Breast epithelium (tissue), 4 donors: ENCODE data around the gene ZHX3. TPM values are rescaled to one million over a fixed set of nuclear protein-coding genes. Genes with fewer than 3 reads are reported as not detected.
A peak's percentile ranks its signal among the peaks of the same experiment; 100 is the strongest.

Experiments
- DNase-seq, 2 donors: peaks; one replicate each; pipeline ENCODE4 v3.0.0-alpha.2; 2019; ENCODE audit warnings: low spot score in 2 of 2
- H3K27ac ChIP-seq, 2 donors: fragments of 200-600 bp; sonication (generic) in 1 of 2; one replicate each; pipeline ENCODE4 v1.5.1; 2016 to 2019; ENCODE audit warnings: mild to moderate bottlenecking in 1 of 2
- H3K27me3 ChIP-seq, 2 donors: fragments of 200-600 bp; sonication (generic) in 1 of 2; one replicate each; pipeline versions ENCODE4 v1.5.1 to v1.6.0; 2017 to 2019; ENCODE audit warnings: control low read depth in 1 of 2, mild to moderate bottlenecking in 1 of 2
- H3K36me3 ChIP-seq: fragments of 200-600 bp; one replicate; pipeline ENCODE4 v1.5.1; 2019
- H3K4me1 ChIP-seq, 2 donors: fragments of 200-600 bp; sonication (generic); one replicate each; pipeline ENCODE4 v1.5.1; 2016 to 2019; ENCODE audit warnings: control low read depth in 1 of 2
- H3K4me3 ChIP-seq, 3 donors: fragments of 200-600 bp; sonication (generic); 1 replicate in 2 of 3; 2 replicates in 1 of 3; pipeline ENCODE4 v1.5.1; 2016 to 2019; ENCODE audit warnings: mild to moderate bottlenecking in 3 of 3, moderate library complexity in 2 of 3
- H3K9me3 ChIP-seq, 2 donors: fragments of 200-600 bp; sonication (generic) in 1 of 2; one replicate each; pipeline ENCODE4 v1.5.1; 2016 to 2019; ENCODE audit warnings: control low read depth in 1 of 2
- POLR2A ChIP-seq: fragments of 450-650 bp; IDR thresholded peaks from one replicate; pipeline ENCODE4 v1.6.1; 2016; ENCODE audit warnings: antibody characterized with exemption, mild to moderate bottlenecking, moderate library complexity
- POLR2AphosphoS5 ChIP-seq, 3 donors: sonication (generic); formaldehyde crosslinking; IDR thresholded peaks; one replicate each; pipeline ENCODE4 v1.6.1; 2017; ENCODE audit warnings: antibody characterized with exemption in 3 of 3
- intact Hi-C: fragments of 100-400 bp; cut with DNase I; formaldehyde crosslinking; loops from one replicate; pipeline ENCODE4 v1.15.1; 2023; ENCODE audit warnings: low total_unique reads
- total RNA-seq, 3 donors: library from RNA; depleted of rRNA; stranded (reverse); fragments of >200 nt; gene quantifications; one replicate each; pipeline ENCODE4 v1.1.0, GENCODE V29; 2016
- TF ChIP-seq, protein P1 (sequence below), 3 donors: fragments of 450-650 bp; IDR thresholded peaks; one replicate each; pipeline ENCODE4 v1.5.1; 2016 to 2017; ENCODE audit warnings: antibody characterized with exemption in 3 of 3, mild to moderate bottlenecking in 3 of 3, moderate library complexity in 3 of 3

The ZHX3 gene
- total RNA-seq, 3 donors from 2014 or later = 34.4 to 35.7 (median 34.6) TPM

DNA sequence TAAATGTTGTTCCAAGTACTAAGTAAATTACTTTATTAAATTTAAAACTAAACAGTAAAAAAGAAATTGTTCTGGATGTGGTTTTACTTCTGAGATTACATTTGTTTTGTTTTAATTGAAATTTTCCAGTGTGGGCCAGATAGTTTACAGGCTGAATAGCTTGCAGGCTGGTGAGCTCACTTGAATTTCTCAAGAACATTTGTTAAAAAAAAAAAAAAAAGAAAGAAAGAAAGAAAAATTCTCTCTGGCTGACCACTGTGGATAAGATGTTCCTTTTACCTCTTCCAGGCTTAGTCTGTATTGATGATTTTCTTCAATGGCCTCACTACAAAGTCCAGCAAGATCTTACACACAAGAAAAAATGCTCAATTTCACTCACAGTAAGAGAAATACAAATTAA, 94.8 kb downstream of the ZHX3 start:
- DNase-seq = no peak
- H3K4me1 ChIP-seq = peaks cover 0 to 3% of the 10 kb centered on the region in 2 donors
- no peaks in the 10 kb centered on the region for H3K27me3 ChIP-seq
- H3K27ac ChIP-seq = peak overlapping the region; percentile 83 to 87
- H3K9me3 ChIP-seq = no peaks in the 10 kb centered on the region
- TF ChIP-seq POLR2AphosphoS5 (IDR thresholded peaks at IDR 0.05) = no peak
- no peak for TF ChIP-seq POLR2A
- TF ChIP-seq, protein P1, sequence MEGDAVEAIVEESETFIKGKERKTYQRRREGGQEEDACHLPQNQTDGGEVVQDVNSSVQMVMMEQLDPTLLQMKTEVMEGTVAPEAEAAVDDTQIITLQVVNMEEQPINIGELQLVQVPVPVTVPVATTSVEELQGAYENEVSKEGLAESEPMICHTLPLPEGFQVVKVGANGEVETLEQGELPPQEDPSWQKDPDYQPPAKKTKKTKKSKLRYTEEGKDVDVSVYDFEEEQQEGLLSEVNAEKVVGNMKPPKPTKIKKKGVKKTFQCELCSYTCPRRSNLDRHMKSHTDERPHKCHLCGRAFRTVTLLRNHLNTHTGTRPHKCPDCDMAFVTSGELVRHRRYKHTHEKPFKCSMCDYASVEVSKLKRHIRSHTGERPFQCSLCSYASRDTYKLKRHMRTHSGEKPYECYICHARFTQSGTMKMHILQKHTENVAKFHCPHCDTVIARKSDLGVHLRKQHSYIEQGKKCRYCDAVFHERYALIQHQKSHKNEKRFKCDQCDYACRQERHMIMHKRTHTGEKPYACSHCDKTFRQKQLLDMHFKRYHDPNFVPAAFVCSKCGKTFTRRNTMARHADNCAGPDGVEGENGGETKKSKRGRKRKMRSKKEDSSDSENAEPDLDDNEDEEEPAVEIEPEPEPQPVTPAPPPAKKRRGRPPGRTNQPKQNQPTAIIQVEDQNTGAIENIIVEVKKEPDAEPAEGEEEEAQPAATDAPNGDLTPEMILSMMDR (IDR thresholded peaks at IDR 0.05) = no peak
- H3K4me3 ChIP-seq = no peak overlapping the region
- intact Hi-C loops = no loop called here
- H3K36me3 ChIP-seq = no peaks in the 10 kb centered on the region

DNA sequence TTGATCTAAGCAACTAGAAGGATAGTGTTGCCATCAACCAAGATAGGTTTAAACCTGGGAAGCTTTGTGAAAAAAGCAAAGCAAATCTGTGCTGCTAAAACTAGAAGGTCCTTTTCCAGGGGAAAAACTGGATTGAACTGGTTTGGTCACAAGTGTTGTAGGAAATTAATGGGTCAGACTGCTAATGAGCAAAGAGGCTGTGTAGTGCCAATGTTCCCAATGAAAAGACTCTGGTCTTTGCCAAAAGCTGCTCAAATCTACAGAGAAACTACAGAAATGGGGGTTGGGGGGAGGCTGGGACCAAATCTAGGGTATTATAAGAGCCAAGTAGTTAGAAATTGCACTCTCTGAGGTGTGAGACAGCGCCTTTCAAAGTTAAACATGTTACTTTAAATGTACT, 95.2 kb downstream of the ZHX3 start:
- H3K27me3 ChIP-seq = no peaks in the 10 kb centered on the region
- H3K4me1 ChIP-seq = peaks cover 0 to 3% of the 10 kb centered on the region in 2 donors
- H3K4me3 ChIP-seq = no peak overlapping the region
- DNase-seq = no peak
- no peaks in the 10 kb centered on the region for H3K9me3 ChIP-seq
- intact Hi-C loops = no loop called here
- peak overlapping the region; percentile 83 to 87 for H3K27ac ChIP-seq
- TF ChIP-seq, protein P1 (IDR thresholded peaks at IDR 0.05) = no peak
- no peak for TF ChIP-seq POLR2AphosphoS5 (IDR thresholded peaks at IDR 0.05)
- no peak for TF ChIP-seq POLR2A
- no peaks in the 10 kb centered on the region for H3K36me3 ChIP-seq

DNA sequence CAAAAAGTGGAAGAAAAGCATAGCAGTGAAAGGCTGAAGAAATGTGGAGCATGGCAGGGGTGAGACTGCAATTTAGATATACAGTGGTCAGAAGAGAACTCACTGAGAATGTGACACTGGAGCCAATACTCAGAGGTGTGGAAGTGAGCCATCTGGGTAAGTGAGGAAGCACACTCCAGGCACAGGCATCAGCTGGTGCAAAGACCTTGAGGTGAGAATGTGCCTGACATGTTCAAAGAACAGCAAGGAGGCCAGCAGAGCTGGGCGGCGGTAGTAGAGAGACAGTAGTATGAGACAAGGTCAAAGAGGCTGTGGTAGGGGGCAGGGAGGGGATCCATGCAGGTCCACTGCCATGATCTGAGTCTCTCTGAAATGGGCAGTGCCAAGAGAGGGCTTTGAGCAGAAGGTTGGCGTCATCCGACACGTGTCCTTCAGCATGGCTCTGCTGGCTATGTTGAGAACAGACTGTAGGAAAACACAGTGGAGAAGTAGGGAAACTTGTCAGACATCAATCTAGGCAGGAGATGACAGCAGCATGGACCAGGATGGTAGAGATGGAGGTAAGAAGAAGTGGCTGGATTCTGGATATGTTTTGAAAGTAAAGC, 95.8 kb downstream of the ZHX3 start:
- Histone ChIP-seq H3K4me1 (peaks cover 0 to 3% of the 10 kb centered on the region in 2 donors), H3K36me3 (no peaks in the 10 kb centered on the region), H3K9me3 (no peaks in the 10 kb centered on the region), H3K4me3 (no peak overlapping the region), H3K27me3 (no peaks in the 10 kb centered on the region), H3K27ac (peak overlapping the region; percentile 83 to 87)
- DNase-seq = no peak
- TF ChIP-seq POLR2A (no peak), POLR2AphosphoS5 (IDR thresholded peaks at IDR 0.05) (no peak)
- TF ChIP-seq, protein P1 (IDR thresholded peaks at IDR 0.05) = no peak
- intact Hi-C loops = no loop called here

DNA sequence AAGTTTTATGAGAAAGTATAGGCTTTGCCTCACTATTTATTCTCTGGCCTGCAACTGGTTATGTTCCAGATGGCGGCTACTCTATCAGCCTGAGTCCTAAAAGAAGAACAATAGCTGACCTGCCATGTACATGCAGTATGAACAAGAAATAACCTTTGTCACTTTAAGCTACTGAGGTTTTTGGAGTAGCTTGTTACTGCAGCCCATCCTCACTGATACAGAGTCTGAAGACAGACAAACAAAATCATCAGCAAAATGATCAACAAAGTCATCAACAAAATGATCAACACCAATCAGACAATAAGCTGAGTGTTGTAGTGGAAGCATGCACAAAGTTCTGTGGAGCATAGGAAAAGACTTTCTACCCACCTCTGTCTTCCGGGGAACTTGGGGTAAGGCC, 97.7 kb downstream of the ZHX3 start:
- no peaks in the 10 kb centered on the region for H3K27me3 ChIP-seq
- no peak for DNase-seq
- no peak overlapping the region for H3K27ac ChIP-seq
- peaks cover 0 to 3% of the 10 kb centered on the region in 2 donors for H3K4me1 ChIP-seq
- no peak overlapping the region for H3K4me3 ChIP-seq
- no peaks in the 10 kb centered on the region for H3K9me3 ChIP-seq
- no peaks in the 10 kb centered on the region for H3K36me3 ChIP-seq
- TF ChIP-seq, protein P1 (IDR thresholded peaks at IDR 0.05) = no peak
- TF ChIP-seq POLR2A = no peak
- no peak for TF ChIP-seq POLR2AphosphoS5 (IDR thresholded peaks at IDR 0.05)
- intact Hi-C loops = no loop called here

DNA sequence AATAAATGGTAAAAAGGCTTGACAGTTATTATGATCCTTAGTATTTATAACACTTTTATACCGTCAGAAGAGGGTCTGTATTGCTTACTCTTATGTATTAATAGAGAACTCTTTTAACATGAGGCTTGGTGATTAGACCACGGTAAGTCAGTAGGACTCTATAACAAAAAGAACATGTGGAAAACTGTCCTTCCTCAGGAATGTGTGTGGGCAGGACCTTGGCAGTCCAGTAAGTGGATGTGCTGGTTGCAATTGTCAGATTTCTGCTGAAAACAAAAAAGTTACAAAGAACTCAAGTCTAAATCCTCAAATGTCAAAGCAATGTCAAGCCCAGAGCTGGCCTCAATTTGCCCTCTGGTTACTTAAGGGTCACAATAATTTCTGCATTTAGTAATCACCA, 99.1 kb downstream of the ZHX3 start:
- intact Hi-C loops = no loop called here
- Histone ChIP-seq H3K9me3 (no peaks in the 10 kb centered on the region), H3K27me3 (no peaks in the 10 kb centered on the region), H3K27ac (peak overlapping the region; percentile 19 to 35), H3K4me1 (peaks cover 0 to 3% of the 10 kb centered on the region in 2 donors), H3K4me3 (no peak overlapping the region), H3K36me3 (no peaks in the 10 kb centered on the region)
- DNase-seq = peak in 1 of 2 donors; percentile 41
- TF ChIP-seq POLR2AphosphoS5 (IDR thresholded peaks at IDR 0.05) (no peak), POLR2A (no peak)
- TF ChIP-seq, protein P1 (IDR thresholded peaks at IDR 0.05) = no peak
